ENCODE results near the gene RYR2. TPM values are rescaled to one million over a fixed set of nuclear protein-coding genes. Genes with fewer than 3 reads are reported as not detected.

RYR2 gene
- total RNA-seq, 1 donor from 2014 or later: 5.4 TPM

GRCh38 chr1:237673631-237674030, 631.6 kb downstream of the RYR2 start:
- DNase-seq (ENCODE audit: low spot score): no peak
- H3K27ac Mint-ChIP-seq (ENCODE audit: unreplicated experiment): no peak overlapping the region
- peaks cover 2% of the 10 kb centered on the region for H3K4me1 Mint-ChIP-seq (ENCODE audit: unreplicated experiment)
- peaks cover 1% of the 10 kb centered on the region for H3K36me3 Mint-ChIP-seq (ENCODE audit: low read depth, unreplicated experiment)
- TF ChIP-seq CTCF (IDR thresholded peaks at IDR 0.05; ENCODE audit: unreplicated experiment): no peak
- H3K4me3 Mint-ChIP-seq (ENCODE audit: unreplicated experiment): no peak overlapping the region
- H3K9me3 Mint-ChIP-seq (ENCODE audit: unreplicated experiment): no peaks in the 10 kb centered on the region
- no peaks in the 10 kb centered on the region for H3K27me3 Mint-ChIP-seq (ENCODE audit: unreplicated experiment)

GRCh38 chr1:237677979-237678378, 636.0 kb downstream of the RYR2 start:
- Mint-ChIP-seq H3K4me1 (ENCODE audit: unreplicated experiment) (peaks cover 6% of the 10 kb centered on the region), H3K36me3 (ENCODE audit: low read depth, unreplicated experiment) (no peaks in the 10 kb centered on the region), H3K9me3 (ENCODE audit: unreplicated experiment) (no peaks in the 10 kb centered on the region), H3K27ac (ENCODE audit: unreplicated experiment) (no peak overlapping the region), H3K27me3 (ENCODE audit: unreplicated experiment) (no peaks in the 10 kb centered on the region), H3K4me3 (ENCODE audit: unreplicated experiment) (no peak overlapping the region)
- no peak for DNase-seq (ENCODE audit: low spot score)
- TF ChIP-seq CTCF (IDR thresholded peaks at IDR 0.05; ENCODE audit: unreplicated experiment): no peak

DNA sequence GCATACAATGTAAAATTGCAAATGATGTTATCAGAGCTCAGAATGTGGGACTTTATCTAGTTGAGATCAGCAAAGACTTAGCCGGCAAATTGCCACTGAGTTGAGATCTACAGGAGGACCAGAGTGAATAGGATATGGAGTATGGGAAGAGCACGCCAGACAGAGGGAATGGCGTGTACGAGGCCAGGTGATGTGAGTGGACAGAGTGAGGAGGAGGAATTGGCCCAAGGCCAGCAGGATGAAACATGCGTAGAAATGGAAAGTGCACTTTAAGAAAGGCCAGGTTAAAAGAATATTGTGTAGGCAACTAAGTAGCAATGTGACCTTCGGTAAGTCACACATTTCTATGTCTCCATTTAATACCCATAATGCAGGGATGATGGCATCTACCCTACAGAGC, 637.7 kb downstream of the RYR2 start:
- Mint-ChIP-seq H3K4me1 (ENCODE audit: unreplicated experiment) (peaks cover 6% of the 10 kb centered on the region), H3K27ac (ENCODE audit: unreplicated experiment) (no peak overlapping the region), H3K4me3 (ENCODE audit: unreplicated experiment) (no peak overlapping the region), H3K27me3 (ENCODE audit: unreplicated experiment) (no peaks in the 10 kb centered on the region), H3K36me3 (ENCODE audit: low read depth, unreplicated experiment) (no peaks in the 10 kb centered on the region), H3K9me3 (ENCODE audit: unreplicated experiment) (no peaks in the 10 kb centered on the region)
- TF ChIP-seq CTCF (IDR thresholded peaks at IDR 0.05; ENCODE audit: unreplicated experiment): no peak
- no peak for DNase-seq (ENCODE audit: low spot score)

GRCh38 chr1:237681210-237681609, 639.2 kb downstream of the RYR2 start:
- Mint-ChIP-seq H3K9me3 (ENCODE audit: unreplicated experiment) (no peaks in the 10 kb centered on the region), H3K4me3 (ENCODE audit: unreplicated experiment) (no peak overlapping the region), H3K27me3 (ENCODE audit: unreplicated experiment) (no peaks in the 10 kb centered on the region), H3K4me1 (ENCODE audit: unreplicated experiment) (peaks cover 6% of the 10 kb centered on the region), H3K36me3 (ENCODE audit: low read depth, unreplicated experiment) (no peaks in the 10 kb centered on the region), H3K27ac (ENCODE audit: unreplicated experiment) (no peak overlapping the region)
- no peak for TF ChIP-seq CTCF (IDR thresholded peaks at IDR 0.05; ENCODE audit: unreplicated experiment)
- no peak for DNase-seq (ENCODE audit: low spot score)

DNA sequence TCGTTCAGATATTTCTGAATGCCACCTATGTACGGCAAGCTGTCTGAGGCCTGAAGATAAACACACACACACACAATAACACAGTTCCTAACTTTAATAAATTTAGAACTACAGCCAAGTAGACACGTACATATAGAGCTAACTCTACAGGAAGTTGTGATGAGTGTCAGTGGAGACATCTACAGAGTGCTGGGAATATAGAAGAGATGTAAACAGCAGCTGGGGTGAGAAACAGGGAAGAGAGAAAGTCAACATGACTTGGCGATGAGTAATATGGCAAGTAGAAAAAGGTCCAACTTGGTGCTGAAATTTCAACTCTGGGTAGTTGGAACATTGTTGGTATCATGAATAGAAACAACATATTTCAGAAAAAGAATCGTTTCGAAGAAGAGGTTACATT, 642.3 kb downstream of the RYR2 start:
- Mint-ChIP-seq H3K36me3 (ENCODE audit: low read depth, unreplicated experiment) (no peaks in the 10 kb centered on the region), H3K27me3 (ENCODE audit: unreplicated experiment) (no peaks in the 10 kb centered on the region), H3K9me3 (ENCODE audit: unreplicated experiment) (no peaks in the 10 kb centered on the region), H3K4me3 (ENCODE audit: unreplicated experiment) (no peak overlapping the region), H3K27ac (ENCODE audit: unreplicated experiment) (no peak overlapping the region), H3K4me1 (ENCODE audit: unreplicated experiment) (peaks cover 6% of the 10 kb centered on the region)
- no peak for TF ChIP-seq CTCF (IDR thresholded peaks at IDR 0.05; ENCODE audit: unreplicated experiment)
- DNase-seq (ENCODE audit: low spot score): no peak

Data from endothelial cell (in vitro differentiated cells).